Thyroid gland (tissue), 4 donors: Measurements from ENCODE around the gene EGF. TPM values are rescaled to one million over a fixed set of nuclear protein-coding genes. Genes with fewer than 3 reads are reported as not detected.

Experiments
- DNase-seq, 2 donors: peaks; one replicate each; pipeline ENCODE4 v3.0.0-alpha.2; 2019
- H3K27ac ChIP-seq, 3 donors: fragments of 200-600 bp; sonication (generic); 1 replicate in 2 of 3; 2 replicates in 1 of 3; pipeline ENCODE4 v1.5.1; 2016 to 2019; ENCODE audit warnings: mild to moderate bottlenecking in 1 of 3, moderate library complexity in 1 of 3
- H3K27me3 ChIP-seq: fragments of 200-600 bp; sonication (generic); one replicate; pipeline ENCODE4 v1.5.1; 2019
- H3K36me3 ChIP-seq, 2 donors: fragments of 200-600 bp; sonication (generic); one replicate each; pipeline ENCODE4 v1.5.1; 2016 to 2019
- H3K4me1 ChIP-seq, 2 donors: fragments of 200-600 bp; sonication (generic); one replicate each; pipeline ENCODE4 v1.5.1; 2017 to 2019
- H3K4me3 ChIP-seq, 3 donors: fragments of 200-600 bp; sonication (generic); replicated peaks in 1 of 3; 1 replicate in 2 of 3; 2 replicates in 1 of 3; pipeline ENCODE4 v1.5.1; 2016; ENCODE audit warnings: mild to moderate bottlenecking in 1 of 3
- H3K9me3 ChIP-seq: fragments of 200-600 bp; sonication (generic); one replicate; pipeline ENCODE4 v1.5.1; 2017
- CTCF ChIP-seq, 6 experiments: fragments of 200-600 bp in 3 of 6; fragments of 450-650 bp in 3 of 6; sonication (generic) in 3 of 6; IDR thresholded peaks; one replicate each; pipeline ENCODE4 v1.5.1; 2016 to 2019; ENCODE audit warnings: antibody characterized with exemption in 6 of 6, mild to moderate bottlenecking in 2 of 6, inconsistent platforms in 1 of 6, moderate library complexity in 1 of 6
- POLR2A ChIP-seq, 2 donors: fragments of 450-650 bp; IDR thresholded peaks; one replicate each; pipeline ENCODE4 v1.6.1; 2017; ENCODE audit warnings: antibody characterized with exemption in 2 of 2, mild to moderate bottlenecking in 2 of 2, moderate library complexity in 1 of 2
- WGBS, 2 donors: methylation state at CpG; one replicate each; pipeline ENCODE4 v1.1.5; 2017; 5-methylcytosine and 5-hydroxymethylcytosine counted together
- intact Hi-C: fragments of 100-400 bp; cut with DNase I; formaldehyde crosslinking; loops from one replicate; pipeline ENCODE4 v1.15.1; 2023
- total RNA-seq, 4 donors: library from RNA; depleted of rRNA; stranded (reverse); fragments of >200 nt; gene quantifications; one replicate each; pipeline ENCODE4 v1.2.3, GENCODE V29; 2016

The EGF gene
- total RNA-seq, 4 donors from 2014 or later, result 3.1 to 9.4 (median 7.9) TPM

GRCh38 chr4:109902559-109903251, 10.0 kb upstream of the EGF start:
- Histone ChIP-seq H3K27me3 (no peaks in the 10 kb centered on the region), H3K4me1 (no peaks in the 10 kb centered on the region), H3K36me3 (no peaks in the 10 kb centered on the region), H3K27ac (no peak overlapping the region), H3K4me3 (no peak overlapping the region), H3K9me3 (no peaks in the 10 kb centered on the region)
- TF ChIP-seq POLR2A (IDR thresholded peaks at IDR 0.05) (no peak), CTCF (IDR thresholded peaks at IDR 0.05) (no peak)
- no peak for DNase-seq
- intact Hi-C loops, result no loop called here
- 85 to 86% methylated on average over 8 of the region's 8 CpGs for WGBS, 2 donors

DNA sequence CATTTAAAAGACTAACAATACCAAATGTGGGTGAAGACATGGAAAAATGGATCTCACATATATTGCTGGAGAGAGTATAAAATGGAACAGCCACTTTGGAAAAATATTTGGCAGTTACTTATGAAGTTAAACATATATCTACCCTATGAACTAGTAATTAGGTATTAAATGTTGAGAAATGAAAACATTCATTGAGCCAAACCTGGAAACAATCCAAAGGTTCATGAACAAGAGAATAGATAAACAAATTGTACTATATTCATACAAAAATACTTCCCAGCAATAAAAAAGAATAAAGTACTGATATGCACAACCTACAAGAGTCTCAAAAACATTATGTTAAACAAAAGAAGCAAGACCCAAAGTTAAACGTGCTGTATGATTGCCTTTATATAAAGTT, 4.0 kb upstream of the EGF start:
- no peak for TF ChIP-seq POLR2A (IDR thresholded peaks at IDR 0.05)
- no peak for TF ChIP-seq CTCF (IDR thresholded peaks at IDR 0.05)
- intact Hi-C loops, result no loop called here
- 64 to 70% methylated on average over 1 of the region's 1 CpG for WGBS, 2 donors
- H3K27ac ChIP-seq, result no peak overlapping the region
- no peaks in the 10 kb centered on the region for H3K9me3 ChIP-seq
- H3K36me3 ChIP-seq, result no peaks in the 10 kb centered on the region
- H3K27me3 ChIP-seq, result no peaks in the 10 kb centered on the region
- no peak overlapping the region for H3K4me3 ChIP-seq
- peaks cover 0 to 4% of the 10 kb centered on the region in 2 donors for H3K4me1 ChIP-seq
- no peak for DNase-seq

DNA sequence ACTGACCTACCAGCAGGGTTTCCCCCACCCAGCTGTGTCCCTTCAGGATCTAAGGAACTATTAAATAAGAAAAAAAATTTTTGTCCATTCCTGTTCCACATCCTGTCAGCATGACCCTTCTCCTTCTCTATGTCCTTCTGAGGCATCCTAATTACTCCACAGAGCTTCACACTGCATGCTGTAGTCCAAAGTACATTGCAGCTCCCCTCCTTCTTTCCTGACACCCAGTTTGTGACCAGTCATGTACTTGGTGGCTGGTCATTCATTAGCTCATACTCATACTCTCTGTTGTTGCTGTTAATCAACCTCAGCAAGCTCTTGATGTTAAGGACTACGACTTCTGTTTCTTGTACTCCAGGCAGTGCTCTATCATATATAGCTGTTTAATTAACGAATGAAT, 2.4 kb upstream of the EGF start:
- no peaks in the 10 kb centered on the region for H3K27me3 ChIP-seq
- no peak overlapping the region for H3K27ac ChIP-seq
- H3K4me1 ChIP-seq, result peaks cover 0 to 4% of the 10 kb centered on the region in 2 donors
- no peak for DNase-seq
- H3K4me3 ChIP-seq, result no peak overlapping the region
- H3K9me3 ChIP-seq, result no peaks in the 10 kb centered on the region
- TF ChIP-seq POLR2A (IDR thresholded peaks at IDR 0.05) (no peak), CTCF (IDR thresholded peaks at IDR 0.05) (no peak)
- 91 to 93% methylated on average over 2 of the region's 2 CpGs for WGBS, 2 donors
- intact Hi-C loops, result no loop called here
- H3K36me3 ChIP-seq, result no peaks in the 10 kb centered on the region

- intact Hi-C loops, result no loop called here
- H3K4me3 ChIP-seq, result no peak overlapping the region
- TF ChIP-seq POLR2A (IDR thresholded peaks at IDR 0.05) (no peak), CTCF (IDR thresholded peaks at IDR 0.05) (no peak)
- peaks cover 0 to 4% of the 10 kb centered on the region in 2 donors for H3K4me1 ChIP-seq
- no peak for DNase-seq
- H3K36me3 ChIP-seq, result no peaks in the 10 kb centered on the region
- no peak overlapping the region for H3K27ac ChIP-seq
- WGBS, 2 donors, result 89 to 95% methylated on average over 2 of the region's 2 CpGs
- no peaks in the 10 kb centered on the region for H3K9me3 ChIP-seq
- H3K27me3 ChIP-seq, result no peaks in the 10 kb centered on the region
Measured at GRCh38 chr4:109913596-109914241, 1.0 kb downstream of the EGF start.

DNA sequence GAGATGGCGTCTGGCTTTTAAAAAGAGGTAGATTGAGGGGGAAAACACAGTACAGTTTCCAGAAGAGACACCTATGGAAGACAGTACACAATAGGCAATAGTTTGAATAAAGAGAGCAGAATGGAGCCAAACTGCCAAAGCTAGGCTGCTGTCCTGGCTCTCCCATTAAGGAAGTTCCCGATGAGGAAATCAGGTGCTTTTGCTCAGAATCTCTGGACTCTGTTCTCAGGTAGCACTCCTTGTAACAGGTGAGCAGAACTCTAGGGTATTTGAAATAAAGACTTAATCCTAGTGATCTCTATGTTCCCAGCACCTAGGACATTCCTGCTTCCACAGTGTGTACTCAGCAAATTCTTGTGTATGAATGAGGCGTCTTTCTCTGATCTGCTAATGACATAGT, 1.6 kb downstream of the EGF start:
- TF ChIP-seq CTCF (IDR thresholded peaks at IDR 0.05) (no peak), POLR2A (IDR thresholded peaks at IDR 0.05) (no peak)
- Histone ChIP-seq H3K9me3 (no peaks in the 10 kb centered on the region), H3K4me1 (peaks cover 0 to 4% of the 10 kb centered on the region in 2 donors), H3K27me3 (no peaks in the 10 kb centered on the region), H3K27ac (no peak overlapping the region), H3K36me3 (no peaks in the 10 kb centered on the region), H3K4me3 (no peak overlapping the region)
- WGBS, 2 donors, result 79 to 94% methylated on average over 3 of the region's 3 CpGs
- intact Hi-C loops, result no loop called here
- DNase-seq, result no peak
